ENCODE results near the gene FYN.

The FYN gene

DNA sequence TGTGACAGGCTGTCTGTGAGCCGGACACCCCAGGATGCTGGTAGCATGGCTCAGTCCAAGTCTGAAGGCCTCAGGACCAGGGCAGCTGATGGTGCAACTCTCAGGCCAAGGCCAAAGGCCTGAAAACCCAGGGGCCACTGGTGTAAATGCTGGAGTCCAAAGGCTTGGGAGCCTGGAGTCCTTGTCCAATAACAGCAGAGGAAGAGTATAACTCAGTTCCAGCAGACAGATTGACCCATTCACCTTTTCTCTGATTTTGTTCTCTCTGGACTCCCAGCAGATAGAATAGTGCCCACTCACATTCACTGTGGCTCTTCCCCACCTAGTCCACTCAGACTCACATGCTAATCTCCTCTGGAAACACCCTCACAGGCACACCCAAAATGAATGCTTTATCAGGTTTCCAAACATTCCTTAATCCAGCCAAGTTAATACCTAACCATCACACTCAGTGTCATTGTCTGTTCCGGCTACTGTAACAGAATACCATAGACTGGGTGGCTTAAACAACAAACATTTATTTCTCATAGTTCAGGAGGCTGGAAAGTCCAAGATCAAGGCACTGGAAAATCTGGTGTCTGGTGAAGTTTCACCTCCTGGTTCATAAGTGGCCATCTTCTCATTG lies 262.6 kb downstream of the FYN start:
- no peak overlapping the region for H3K4me3 ChIP-seq (ENCODE audit: low read depth in 1 of 2, low read length in 2 of 2)
- no peaks in the 10 kb centered on the region for H3K36me3 ChIP-seq (ENCODE audit: insufficient read depth, low read length)
- H2AFZ ChIP-seq (ENCODE audit: low read depth, low read length) = no peak overlapping the region
- TF ChIP-seq EZH2 (IDR thresholded peaks at IDR 0.05; ENCODE audit: borderline replicate concordance, low read depth, low read length, severe bottlenecking) = no peak
- TF ChIP-seq CTCF (IDR thresholded peaks at IDR 0.05; ENCODE audit: borderline replicate concordance, extremely low read depth, low read length, poor library complexity, severe bottlenecking) = no peak
- no peak overlapping the region for H3K9ac ChIP-seq (ENCODE audit: low read depth, low read length)
- H3K27ac ChIP-seq (ENCODE audit: low read length) = no peak overlapping the region
- H3K9me3 ChIP-seq (ENCODE audit: insufficient read depth, low read length, severe bottlenecking) = no peaks in the 10 kb centered on the region
- ATAC-seq (ENCODE audit: insufficient read depth, low read depth) = no peak
- no peaks in the 10 kb centered on the region for H4K20me1 ChIP-seq (ENCODE audit: insufficient read depth, low read length)
- peaks cover 11% of the 10 kb centered on the region; the same call in 1 of the 2 replicates for H3K79me2 ChIP-seq (ENCODE audit: insufficient read depth, low read length)
- H3K4me1 ChIP-seq (ENCODE audit: insufficient read depth, low read length) = peaks cover 18% of the 10 kb centered on the region
- DNase-seq = no peak
- no peak overlapping the region for H3K4me2 ChIP-seq (ENCODE audit: insufficient read depth, low read length)
- no peaks in the 10 kb centered on the region for H3K27me3 ChIP-seq (ENCODE audit: insufficient read depth, low read length, poor library complexity)
